ENCODE measurements around the gene SENP1.

SENP1 gene

GRCh38 chr12:48065041-48065440 lies 40.8 kb downstream of the SENP1 start:
- Histone ChIP-seq H3K4me3 (no peak overlapping the region), H3K27ac (no peak overlapping the region), H3K4me1 (no peaks in the 10 kb centered on the region), H4K20me1 (no peaks in the 10 kb centered on the region; a peak in 1 of 22 replicates), H3K9ac (no peak overlapping the region), H3K36me3 (peaks cover 99 to 100% (median 99%) of the 10 kb centered on the region in 11 experiments), H3K4me2 (no peak overlapping the region), H3K27me3 (no peaks in the 10 kb centered on the region), H3K9me3 (replicated peaks in 1 of 11) (peaks cover 8 to 16% (median 13%) of the 10 kb centered on the region in 11 experiments)
- no peak for TF ChIP-seq Cebpa-rat (IDR thresholded peaks at IDR 0.05)

GRCh38 chr12:48063530-48063929 lies 42.3 kb downstream of the SENP1 start:
- no peaks in the 10 kb centered on the region for H3K27me3 ChIP-seq
- no peaks in the 10 kb centered on the region for H4K20me1 ChIP-seq
- no peaks in the 10 kb centered on the region for H3K4me1 ChIP-seq
- no peak overlapping the region for H3K4me3 ChIP-seq
- peaks cover 99 to 100% (median 100%) of the 10 kb centered on the region in 11 experiments for H3K36me3 ChIP-seq
- no peak overlapping the region for H3K27ac ChIP-seq
- no peak overlapping the region for H3K4me2 ChIP-seq
- peaks cover 23 to 32% (median 28%) of the 10 kb centered on the region in 11 experiments for H3K9me3 ChIP-seq (replicated peaks in 1 of 11)
- H3K9ac ChIP-seq, result no peak overlapping the region
- no peak for TF ChIP-seq Cebpa-rat (IDR thresholded peaks at IDR 0.05)

- Histone ChIP-seq H3K36me3 (peaks cover 89 to 100% (median 99%) of the 10 kb centered on the region in 11 experiments), H4K20me1 (no peaks in the 10 kb centered on the region), H3K4me2 (no peak overlapping the region), H3K4me3 (no peak overlapping the region), H3K9me3 (replicated peaks in 1 of 11) (peaks cover 32 to 45% (median 39%) of the 10 kb centered on the region in 11 experiments), H3K27ac (no peak overlapping the region), H3K9ac (no peak overlapping the region), H3K27me3 (no peaks in the 10 kb centered on the region), H3K4me1 (no peaks in the 10 kb centered on the region)
- no peak for TF ChIP-seq Cebpa-rat (IDR thresholded peaks at IDR 0.05)
Measured at GRCh38 chr12:48061938-48062719, 43.8 kb downstream of the SENP1 start.

- H3K27me3 ChIP-seq, result no peaks in the 10 kb centered on the region
- no peak overlapping the region for H3K27ac ChIP-seq
- no peak for TF ChIP-seq Cebpa-rat (IDR thresholded peaks at IDR 0.05)
- no peaks in the 10 kb centered on the region for H4K20me1 ChIP-seq
- peaks cover 32 to 46% (median 39%) of the 10 kb centered on the region in 11 experiments for H3K9me3 ChIP-seq (replicated peaks in 1 of 11)
- H3K4me1 ChIP-seq, result no peaks in the 10 kb centered on the region
- H3K4me3 ChIP-seq, result no peak overlapping the region
- peaks cover 73 to 84% (median 84%) of the 10 kb centered on the region in 11 experiments for H3K36me3 ChIP-seq
- no peak overlapping the region for H3K9ac ChIP-seq
- H3K4me2 ChIP-seq, result no peak overlapping the region
Measured at GRCh38 chr12:48060474-48060873, 45.4 kb downstream of the SENP1 start.

GRCh38 chr12:48058771-48059170 lies 47.1 kb downstream of the SENP1 start:
- no peak overlapping the region for H3K9ac ChIP-seq
- peaks cover 0 to 5% (median 0%) of the 10 kb centered on the region in 10 experiments; a peak in 2 of 20 replicates for H3K4me1 ChIP-seq
- H4K20me1 ChIP-seq, result no peaks in the 10 kb centered on the region
- peaks cover 32 to 46% (median 39%) of the 10 kb centered on the region in 11 experiments for H3K9me3 ChIP-seq (replicated peaks in 1 of 11)
- no peak overlapping the region for H3K4me2 ChIP-seq
- H3K27me3 ChIP-seq, result no peaks in the 10 kb centered on the region
- no peak overlapping the region for H3K4me3 ChIP-seq
- TF ChIP-seq Cebpa-rat (IDR thresholded peaks at IDR 0.05), result no peak
- no peak overlapping the region for H3K27ac ChIP-seq
- H3K36me3 ChIP-seq, result peaks cover 63 to 83% (median 73%) of the 10 kb centered on the region in 11 experiments

GRCh38 chr12:48054955-48055821 lies 50.7 kb downstream of the SENP1 start:
- no peak overlapping the region for H3K4me3 ChIP-seq
- H3K27ac ChIP-seq, result no peak overlapping the region
- H3K9me3 ChIP-seq (replicated peaks in 1 of 11), result peaks cover 26 to 31% (median 31%) of the 10 kb centered on the region in 11 experiments
- no peak overlapping the region for H3K4me2 ChIP-seq
- no peak for TF ChIP-seq Cebpa-rat (IDR thresholded peaks at IDR 0.05)
- no peaks in the 10 kb centered on the region for H3K27me3 ChIP-seq
- no peak overlapping the region for H3K9ac ChIP-seq
- peaks cover 0 to 14% (median 0%) of the 10 kb centered on the region in 10 experiments; a peak in 2 of 20 replicates for H3K4me1 ChIP-seq
- H4K20me1 ChIP-seq, result no peaks in the 10 kb centered on the region
- H3K36me3 ChIP-seq, result peaks cover 33 to 67% (median 52%) of the 10 kb centered on the region in 11 experiments

- Histone ChIP-seq H3K4me1 (peaks cover 0 to 14% (median 0%) of the 10 kb centered on the region in 10 experiments; a peak in 2 of 20 replicates), H4K20me1 (no peaks in the 10 kb centered on the region), H3K4me2 (peak overlapping the region in 1 of 11 experiments; percentile 18; a peak in 1 of 22 replicates), H3K9me3 (replicated peaks in 1 of 11) (peaks cover 13 to 18% (median 18%) of the 10 kb centered on the region in 11 experiments), H3K27ac (no peak overlapping the region), H3K4me3 (no peak overlapping the region), H3K36me3 (peaks cover 32 to 67% (median 52%) of the 10 kb centered on the region in 11 experiments), H3K27me3 (no peaks in the 10 kb centered on the region), H3K9ac (no peak overlapping the region)
- TF ChIP-seq Cebpa-rat (IDR thresholded peaks at IDR 0.05), result no peak
Measured at GRCh38 chr12:48053883-48054282, 52.0 kb downstream of the SENP1 start.

- peaks cover 5 to 11% (median 10%) of the 10 kb centered on the region in 11 experiments; a peak in 20 of 22 replicates for H3K9me3 ChIP-seq (replicated peaks in 1 of 11)
- no peak for TF ChIP-seq Cebpa-rat (IDR thresholded peaks at IDR 0.05)
- no peak overlapping the region for H3K4me3 ChIP-seq
- no peak overlapping the region for H3K27ac ChIP-seq
- no peak overlapping the region for H3K9ac ChIP-seq
- H4K20me1 ChIP-seq, result no peaks in the 10 kb centered on the region
- no peak overlapping the region for H3K4me2 ChIP-seq
- peaks cover 32 to 67% (median 52%) of the 10 kb centered on the region in 11 experiments for H3K36me3 ChIP-seq
- peaks cover 0 to 14% (median 0%) of the 10 kb centered on the region in 10 experiments; a peak in 2 of 20 replicates for H3K4me1 ChIP-seq
- no peaks in the 10 kb centered on the region for H3K27me3 ChIP-seq
Measured at GRCh38 chr12:48053122-48053521, 52.8 kb downstream of the SENP1 start.

GRCh38 chr12:48051681-48052080 lies 54.2 kb downstream of the SENP1 start:
- no peaks in the 10 kb centered on the region for H3K27me3 ChIP-seq
- peaks cover 43 to 71% (median 59%) of the 10 kb centered on the region in 11 experiments for H3K36me3 ChIP-seq
- no peak for TF ChIP-seq Cebpa-rat (IDR thresholded peaks at IDR 0.05)
- H3K9me3 ChIP-seq (replicated peaks in 1 of 11), result no peaks in the 10 kb centered on the region
- no peaks in the 10 kb centered on the region for H4K20me1 ChIP-seq
- no peak overlapping the region for H3K9ac ChIP-seq
- no peak overlapping the region for H3K4me2 ChIP-seq
- no peak overlapping the region for H3K27ac ChIP-seq
- H3K4me3 ChIP-seq, result no peak overlapping the region
- peaks cover 0 to 14% (median 0%) of the 10 kb centered on the region in 10 experiments; a peak in 2 of 20 replicates for H3K4me1 ChIP-seq
